Measurements from ENCODE around the gene TIRAP.

GRCh38 chr11:126277780-126278179, 5.1 kb upstream of the TIRAP start:
- TF ChIP-seq CTCF (IDR thresholded peaks at IDR 0.05) (no peak), POLR2A (IDR thresholded peaks at IDR 0.05) (no peak)

Data from right lobe of liver (tissue), 4 donors.